ENCODE measurements around the gene OSBPL1A.

The OSBPL1A gene

GRCh38 chr18:24397694-24398368, at the start of gene OSBPL1A:
TSS of gene OSBPL1A (minus strand) at chr18:24397824. CDS start at chr18:24377533, 20,291 bp downstream.
- peak; percentile 90 for DNase-seq

- DNase-seq, result no peak
Observed at GRCh38 chr18:24446953-24447538, 49.4 kb upstream of the OSBPL1A start.

GRCh38 chr18:24446453-24446852, 48.8 kb upstream of the OSBPL1A start:
- DNase-seq, result no peak

GRCh38 chr18:24443870-24444269, 46.2 kb upstream of the OSBPL1A start:
- peak; percentile 31 for DNase-seq

GRCh38 chr18:24436939-24437338, 39.3 kb upstream of the OSBPL1A start:
- DNase-seq, result no peak

GRCh38 chr18:24432618-24433017, 35.0 kb upstream of the OSBPL1A start:
- peak; percentile 30 for DNase-seq

GRCh38 chr18:24429188-24429587, 31.6 kb upstream of the OSBPL1A start:
- DNase-seq, result no peak

- no peak for DNase-seq
Observed at GRCh38 chr18:24428709-24429108, 31.1 kb upstream of the OSBPL1A start.

GRCh38 chr18:24427484-24427883, 29.9 kb upstream of the OSBPL1A start:
- peak; percentile 12 for DNase-seq

- peak; percentile 84 for DNase-seq
Observed at GRCh38 chr18:24426398-24427294, 29.0 kb upstream of the OSBPL1A start, which contains the start of gene IMPACT. TSS of gene IMPACT (plus strand) at chr18:24426670. CDS start at chr18:24426757, 87 bp downstream.

- DNase-seq, result no peak
Observed at GRCh38 chr18:24426073-24426397, 28.4 kb upstream of the OSBPL1A start.

GRCh38 chr18:24421831-24422230, 24.2 kb upstream of the OSBPL1A start:
- DNase-seq, result no peak

GRCh38 chr18:24420551-24420950, 22.9 kb upstream of the OSBPL1A start:
- DNase-seq, result no peak

- DNase-seq, result no peak
Observed at GRCh38 chr18:24417480-24417879, 19.9 kb upstream of the OSBPL1A start.

- DNase-seq, result no peak
Observed at GRCh38 chr18:24414349-24415003, 16.9 kb upstream of the OSBPL1A start.

GRCh38 chr18:24413148-24413547, 15.5 kb upstream of the OSBPL1A start:
- no peak for DNase-seq

- no peak for DNase-seq
Observed at GRCh38 chr18:24408496-24408895, 10.9 kb upstream of the OSBPL1A start.

- DNase-seq, result no peak
Observed at GRCh38 chr18:24404591-24404990, 7.0 kb upstream of the OSBPL1A start.

- DNase-seq, result no peak
Observed at GRCh38 chr18:24403076-24403475, 5.5 kb upstream of the OSBPL1A start.

GRCh38 chr18:24402209-24402785, 4.7 kb upstream of the OSBPL1A start:
- no peak for DNase-seq

GRCh38 chr18:24400587-24400986, 3.0 kb upstream of the OSBPL1A start:
- no peak for DNase-seq

GRCh38 chr18:24398540-24398939, 916 bp upstream of the OSBPL1A start:
- DNase-seq, result peak; percentile 26

Measured in inflammatory macrophage treated with lipopolysaccharide for 4 hours (primary cell).